HG02884 (cell line): ENCODE measurements around the gene TASP1.
"Not testable (repeated sequence)": the region's sequence is repeated elsewhere in the genome, so short reads cannot be mapped to it uniquely, and the experiment has no call there.

Experiments
- ATAC-seq: cut with Tn5 transposase; IDR thresholded peaks from one replicate; pipeline ENCODE4 v1.9.1; 2021; ENCODE audit warnings: mild to moderate bottlenecking, moderate library complexity; ENCODE audit not compliant: unreplicated experiment

TASP1 gene

GRCh38 chr20:13507646-13508045, 131.1 kb downstream of the TASP1 start:
- ATAC-seq: no peak

GRCh38 chr20:13501500-13501899, 137.2 kb downstream of the TASP1 start:
- no peak for ATAC-seq

GRCh38 chr20:13494019-13494418, 144.7 kb downstream of the TASP1 start:
- ATAC-seq: no peak

GRCh38 chr20:13493143-13493542, 145.6 kb downstream of the TASP1 start:
- no peak for ATAC-seq

GRCh38 chr20:13492001-13492481, 146.7 kb downstream of the TASP1 start:
- no peak for ATAC-seq

- no peak for ATAC-seq
Measured at GRCh38 chr20:13487202-13487601, 151.5 kb downstream of the TASP1 start.

GRCh38 chr20:13486694-13487093, 152.0 kb downstream of the TASP1 start:
- no peak for ATAC-seq

- no peak for ATAC-seq
Measured at GRCh38 chr20:13485576-13485975, 153.2 kb downstream of the TASP1 start.

GRCh38 chr20:13485019-13485418, 153.7 kb downstream of the TASP1 start:
- ATAC-seq: not testable (repeated sequence)

- ATAC-seq: not testable (repeated sequence)
Measured at GRCh38 chr20:13483472-13483871, 155.3 kb downstream of the TASP1 start.

- no peak for ATAC-seq
Measured at GRCh38 chr20:13478366-13478765, 160.4 kb downstream of the TASP1 start.

- ATAC-seq: no peak
Measured at GRCh38 chr20:13474467-13474866, 164.3 kb downstream of the TASP1 start.

- no peak for ATAC-seq
Measured at GRCh38 chr20:13469262-13469661, 169.5 kb downstream of the TASP1 start.

- ATAC-seq: no peak
Measured at GRCh38 chr20:13468166-13468565, 170.6 kb downstream of the TASP1 start.

GRCh38 chr20:13464702-13465101, 174.0 kb downstream of the TASP1 start:
- ATAC-seq: no peak

- no peak for ATAC-seq
Measured at GRCh38 chr20:13461849-13462458, 176.8 kb downstream of the TASP1 start.

GRCh38 chr20:13458860-13459451, 179.8 kb downstream of the TASP1 start:
- ATAC-seq: peak; percentile 95

- ATAC-seq: no peak
Measured at GRCh38 chr20:13457487-13457886, 181.2 kb downstream of the TASP1 start.

- ATAC-seq: no peak
Measured at GRCh38 chr20:13455713-13456112, 183.0 kb downstream of the TASP1 start.

- ATAC-seq: no peak
Measured at GRCh38 chr20:13453367-13453766, 185.4 kb downstream of the TASP1 start.

GRCh38 chr20:13452470-13453124, 186.1 kb downstream of the TASP1 start:
- no peak for ATAC-seq

- ATAC-seq: no peak
Measured at GRCh38 chr20:13449868-13450434, 188.8 kb downstream of the TASP1 start.
